Neuronal stem cell (in vitro differentiated cells): Measurements from ENCODE around the gene NOL6. TPM values are rescaled to one million over a fixed set of nuclear protein-coding genes. Genes with fewer than 3 reads are reported as not detected.

Experiments used
- DNase-seq: peaks from one replicate; pipeline ENCODE4 v3.0.0-alpha.2; 2013; ENCODE audit warnings: low spot score
- H2AFZ ChIP-seq: one replicate; pipeline ENCODE4 v1.6.1; 2013; ENCODE audit warnings: mild to moderate bottlenecking, low read length, inconsistent platforms
- H2AK5ac ChIP-seq: 2 replicates; pipeline ENCODE4 v1.6.1; 2013; ENCODE audit warnings: low read depth, mild to moderate bottlenecking, inconsistent platforms, low read length, moderate library complexity, mixed read lengths
- H2BK120ac ChIP-seq: 2 replicates; pipeline ENCODE4 v1.6.1; 2013; ENCODE audit warnings: low read depth, mild to moderate bottlenecking, inconsistent platforms, low read length, moderate library complexity, mixed read lengths
- H2BK12ac ChIP-seq: one replicate; pipeline ENCODE4 v1.6.1; 2013; ENCODE audit warnings: low read length, inconsistent platforms
- H2BK15ac ChIP-seq: 2 replicates; pipeline ENCODE4 v1.6.1; 2013; ENCODE audit warnings: mild to moderate bottlenecking, low read length, inconsistent platforms, mixed read lengths
- H2BK5ac ChIP-seq: one replicate; pipeline ENCODE4 v1.6.1; 2013; ENCODE audit warnings: inconsistent platforms, mild to moderate bottlenecking, low read length, moderate library complexity
- H3K14ac ChIP-seq: one replicate; pipeline ENCODE4 v1.6.1; 2013; ENCODE audit warnings: low read length, inconsistent platforms
- H3K18ac ChIP-seq: 2 replicates; pipeline ENCODE4 v1.6.1; 2013; ENCODE audit warnings: low read length, inconsistent platforms
- H3K23ac ChIP-seq: 2 replicates; pipeline ENCODE4 v1.6.1; 2013; ENCODE audit warnings: low read depth, mild to moderate bottlenecking, mixed read lengths, low read length, inconsistent platforms; ENCODE audit not compliant: poor library complexity
- H3K27ac ChIP-seq: replicated peaks from 3 replicates; pipeline ENCODE4 v1.5.1; 2013; ENCODE audit warnings: low read length, inconsistent platforms
- H3K27me3 ChIP-seq, 3 experiments: 2 replicates each; pipeline ENCODE4 v1.6.1; 2013; ENCODE audit warnings: low read length in 3 of 3, mild to moderate bottlenecking in 2 of 3, inconsistent platforms in 1 of 3, low read depth in 1 of 3, mixed read lengths in 1 of 3, moderate library complexity in 1 of 3; ENCODE audit not compliant: control insufficient read depth in 3 of 3, insufficient read depth in 3 of 3
- H3K36me3 ChIP-seq, 2 donors: replicated peaks in 1 of 2; 2 replicates each; pipeline ENCODE4 v1.6.1; 2013; ENCODE audit warnings: low read length in 2 of 2; ENCODE audit not compliant: control insufficient read depth in 2 of 2, insufficient read depth in 2 of 2
- H3K4ac ChIP-seq: 2 replicates; pipeline ENCODE4 v1.6.1; 2013; ENCODE audit warnings: inconsistent platforms, mild to moderate bottlenecking, low read length, moderate library complexity
- H3K4me1 ChIP-seq, 2 donors: 1 replicate in 1 of 2; 2 replicates in 1 of 2; pipeline ENCODE4 v1.6.1; 2013; ENCODE audit warnings: low read length in 2 of 2, low read depth in 1 of 2; ENCODE audit not compliant: control insufficient read depth in 2 of 2, insufficient read depth in 1 of 2
- H3K4me2 ChIP-seq: one replicate; pipeline ENCODE4 v1.6.1; 2013; ENCODE audit warnings: mild to moderate bottlenecking, low read length, inconsistent platforms; ENCODE audit not compliant: insufficient read depth, poor library complexity, severe bottlenecking
- H3K4me3 ChIP-seq, 2 donors: 2 replicates each; pipeline ENCODE4 v1.5.1; 2013; ENCODE audit warnings: low read length in 2 of 2, mild to moderate bottlenecking in 2 of 2, inconsistent platforms in 1 of 2, moderate library complexity in 1 of 2
- H3K79me1 ChIP-seq: one replicate; pipeline ENCODE4 v1.6.1; 2013; ENCODE audit warnings: low read depth, mild to moderate bottlenecking, inconsistent platforms, low read length, moderate library complexity
- H3K9ac ChIP-seq: one replicate; pipeline ENCODE4 v1.6.1; 2013; ENCODE audit warnings: mild to moderate bottlenecking, low read depth, low read length, inconsistent platforms; ENCODE audit not compliant: poor library complexity
- H3K9me3 ChIP-seq, 2 donors: replicated peaks in 1 of 2; 2 replicates each; pipeline versions ENCODE3 to v1.6.1; 2013; ENCODE audit warnings: low read length in 2 of 2, mild to moderate bottlenecking in 2 of 2, inconsistent platforms in 1 of 2, low read depth in 1 of 2, mixed read lengths in 1 of 2, moderate library complexity in 1 of 2; ENCODE audit not compliant: control insufficient read depth in 2 of 2, insufficient read depth in 1 of 2
- H4K8ac ChIP-seq: one replicate; pipeline ENCODE4 v1.6.1; 2013; ENCODE audit warnings: low read depth, mild to moderate bottlenecking, inconsistent platforms, low read length, moderate library complexity
- H4K91ac ChIP-seq: one replicate; pipeline ENCODE4 v1.6.1; 2013; ENCODE audit warnings: low read length, low read depth, mild to moderate bottlenecking, inconsistent platforms; ENCODE audit not compliant: poor library complexity
- WGBS, 2 donors: extraction: QIAGEN DNeasy Blood & Tissue Kit; methylation state at CpG; one replicate each; pipeline ENCODE4 v1.1.7; 2013; ENCODE audit warnings: missing lambda C conversion rate in 2 of 2, mixed read lengths in 1 of 2; ENCODE audit not compliant: insufficient read length in 2 of 2, insufficient replicate concordance in 1 of 2; ENCODE audit errors: extremely low coverage in 2 of 2; 5-methylcytosine and 5-hydroxymethylcytosine counted together
- small RNA-seq: library from polyadenylated mRNA; stranded (forward); fragments of <200 nt; extraction: miRNeasy Mini kit (QIAGEN cat#:217004); gene quantifications from one replicate; pipeline ENCODE3, GENCODE V24; 2013; ENCODE audit not compliant: insufficient read depth

Gene NOL6

DNA sequence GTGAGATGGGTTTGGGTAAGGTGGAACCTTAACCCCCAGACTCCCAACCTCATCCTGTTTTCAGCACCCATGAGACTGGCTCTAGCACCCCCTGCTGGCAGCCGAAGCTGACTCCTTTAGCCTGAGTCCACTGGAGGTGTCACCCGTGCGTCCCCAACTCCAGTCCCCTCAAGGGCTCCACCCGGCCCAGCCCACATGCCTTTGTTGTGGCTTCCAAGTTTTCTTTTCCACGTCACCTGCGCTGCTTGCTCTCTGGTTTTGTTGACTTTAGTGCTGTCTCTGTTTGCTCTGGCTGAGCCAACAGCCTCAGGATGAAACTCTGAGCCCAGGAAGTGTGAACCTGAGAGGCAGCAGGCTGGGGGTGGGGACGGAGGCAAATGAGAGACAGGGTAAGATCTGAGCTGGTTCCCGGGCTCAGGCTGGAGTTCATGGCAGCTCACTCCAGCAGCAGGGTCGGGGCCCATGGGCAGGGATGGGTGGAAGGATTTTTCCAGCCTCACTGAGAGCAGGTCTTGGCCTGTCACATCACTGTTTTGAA is 58.2 kb downstream of the NOL6 start:
- H2AFZ ChIP-seq: peak overlapping the region; percentile 56
- H3K14ac ChIP-seq: no peak overlapping the region
- H3K36me3 ChIP-seq: no peaks in the 10 kb centered on the region
- no CpG with 5 or more reads among the region's 9 CpGs for WGBS, 2 donors
- no peak overlapping the region for H3K4me2 ChIP-seq
- peaks cover 0 to 22% (median 0%) of the 10 kb centered on the region in 3 experiments for H3K27me3 ChIP-seq
- H3K79me1 ChIP-seq: no peaks in the 10 kb centered on the region
- H3K27ac ChIP-seq: no peak overlapping the region
- peak overlapping the region; percentile 27 for H2BK15ac ChIP-seq
- H4K8ac ChIP-seq: no peak overlapping the region
- H3K4me3 ChIP-seq: no peak overlapping the region
- no peak overlapping the region for H2BK12ac ChIP-seq
- H3K4ac ChIP-seq: no peak overlapping the region
- no peak overlapping the region for H3K23ac ChIP-seq
- H3K9ac ChIP-seq: no peak overlapping the region
- H2AK5ac ChIP-seq: peak overlapping the region; percentile 39
- no peak overlapping the region for H2BK5ac ChIP-seq
- peak; percentile 51 for DNase-seq
- H3K4me1 ChIP-seq: peaks cover 0 to 2% of the 10 kb centered on the region in 2 donors
- H3K18ac ChIP-seq: peak overlapping the region; percentile 21
- H4K91ac ChIP-seq: no peak overlapping the region
- H3K9me3 ChIP-seq: peaks cover 0 to 2% of the 10 kb centered on the region in 2 donors
- H2BK120ac ChIP-seq: no peak overlapping the region

DNA sequence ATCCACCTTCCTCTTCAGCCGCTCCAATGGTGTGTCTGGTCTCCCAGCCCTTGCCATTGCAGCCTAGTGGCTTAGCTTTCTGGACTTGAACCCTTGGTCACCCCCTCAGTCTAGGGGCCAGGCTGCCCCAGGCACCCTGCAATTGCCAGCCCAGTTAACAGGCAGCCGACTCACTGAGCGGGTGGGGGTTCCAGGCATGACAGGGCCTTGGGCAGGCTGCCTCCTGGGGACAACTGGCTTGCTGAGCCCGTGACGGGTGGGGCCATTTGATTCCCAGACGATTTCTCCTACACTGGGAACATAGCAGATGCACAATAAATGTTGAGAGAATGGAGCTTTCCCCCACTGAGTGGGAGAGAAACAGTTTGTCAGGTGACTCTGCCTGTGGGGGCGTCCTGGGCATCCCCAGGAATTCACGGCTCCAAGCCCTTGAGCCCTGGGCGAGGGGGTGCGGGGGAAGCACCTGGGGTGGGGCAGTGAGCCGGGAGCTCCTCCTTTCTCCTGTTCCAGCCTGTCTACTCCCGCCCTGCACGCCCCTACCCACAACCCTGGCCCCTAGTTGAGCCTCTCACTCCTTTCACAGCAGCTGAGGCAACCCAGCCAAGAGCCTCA is 58.7 kb downstream of the NOL6 start:
- Histone ChIP-seq H3K36me3 (no peaks in the 10 kb centered on the region), H3K18ac (peak overlapping the region; percentile 62), H3K14ac (no peak overlapping the region), H2BK120ac (no peak overlapping the region), H2BK12ac (no peak overlapping the region), H3K79me1 (no peaks in the 10 kb centered on the region), H4K91ac (no peak overlapping the region), H2AK5ac (peak overlapping the region; percentile 39), H2BK5ac (no peak overlapping the region), H3K4me3 (no peak overlapping the region), H3K4me1 (peaks cover 0 to 2% of the 10 kb centered on the region in 2 donors), H3K23ac (peak overlapping the region; percentile 68), H3K27me3 (peaks cover 0 to 23% (median 0%) of the 10 kb centered on the region in 3 experiments), H2AFZ (peak overlapping the region; percentile 56), H3K4me2 (no peak overlapping the region), H3K4ac (no peak overlapping the region), H3K27ac (no peak overlapping the region), H3K9me3 (peaks cover 0 to 2% of the 10 kb centered on the region in 2 donors), H3K9ac (no peak overlapping the region), H2BK15ac (peak overlapping the region; percentile 27), H4K8ac (no peak overlapping the region)
- no peak for DNase-seq
- WGBS, 2 donors: no CpG with 5 or more reads among the region's 13 CpGs

DNA sequence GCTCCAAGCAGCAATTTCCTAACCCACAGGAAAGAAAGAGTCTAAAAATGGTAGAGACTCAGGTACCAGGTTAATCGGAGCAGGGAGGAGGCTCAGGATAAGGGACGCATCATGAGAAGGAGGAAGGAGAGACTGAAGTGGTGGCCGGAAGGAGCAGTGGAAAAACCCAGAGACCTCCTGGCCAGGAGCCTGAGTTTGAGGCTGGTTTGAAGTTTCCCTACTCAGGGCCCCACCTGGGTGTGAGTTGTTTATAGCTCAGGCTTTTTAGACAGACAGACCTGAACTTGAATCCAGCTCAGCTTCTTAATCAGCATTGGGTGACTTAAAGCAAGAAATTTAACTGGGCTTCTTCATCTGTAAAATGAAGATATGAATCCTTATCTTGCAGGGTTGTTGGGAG is 59.5 kb downstream of the NOL6 start:
- Histone ChIP-seq H3K4ac (no peak overlapping the region), H3K23ac (no peak overlapping the region), H2AK5ac (no peak overlapping the region), H2BK12ac (no peak overlapping the region), H3K36me3 (no peaks in the 10 kb centered on the region), H2BK120ac (no peak overlapping the region), H3K27me3 (peaks cover 0 to 23% (median 0%) of the 10 kb centered on the region in 3 experiments), H3K14ac (no peak overlapping the region), H3K9me3 (peaks cover 0 to 2% of the 10 kb centered on the region in 2 donors), H3K4me1 (peaks cover 0 to 2% of the 10 kb centered on the region in 2 donors), H3K4me2 (no peak overlapping the region), H4K8ac (no peak overlapping the region), H3K18ac (no peak overlapping the region), H2AFZ (peak overlapping the region; percentile 7), H3K4me3 (no peak overlapping the region), H2BK15ac (no peak overlapping the region), H3K27ac (no peak overlapping the region), H2BK5ac (no peak overlapping the region), H3K9ac (no peak overlapping the region), H4K91ac (no peak overlapping the region), H3K79me1 (no peaks in the 10 kb centered on the region)
- no peak for DNase-seq
- WGBS, 2 donors: no CpG with 5 or more reads among the region's 3 CpGs

Small RNA genes lying within 50 kb of the gene (small RNA-seq; reads per million reads assigned to genes)
- gene AL356218.2 (not detected), gene MIR6851 (1.2 reads per million)
